HEK293 (cell line): ENCODE data around the gene NXPH4.

Source experiments
- CTCF ChIA-PET: fragments of 350-600 bp; formaldehyde crosslinking; extraction: SDS; loops from one replicate; lab custom pipeline; 2021; ENCODE audit warnings: antibody characterized with exemption; lab: Yijun Ruan, JAX
- POLR2A ChIA-PET: fragments of 300-600 bp; formaldehyde crosslinking; extraction: SDS; loops from one replicate; lab custom pipeline; 2020; ENCODE audit warnings: antibody characterized with exemption, inconsistent platforms; lab: Yijun Ruan, JAX
- H3K27ac ChIP-seq: fragments of 200-500 bp; sonication (Bioruptor generic); 2 replicates; pipeline ENCODE4 v1.5.1; 2014; ENCODE audit warnings: low read depth, low read length, control low read depth, inconsistent platforms; ENCODE audit errors: extremely low read depth
- H3K36me3 ChIP-seq, 2 experiments: fragments of 200-500 bp in 1 of 2; sonication (Bioruptor generic) in 1 of 2; 1 replicate in 1 of 2; 2 replicates in 1 of 2; pipeline ENCODE4 v1.5.1; 2014 to 2017; ENCODE audit warnings: inconsistent platforms in 2 of 2, low read length in 2 of 2; ENCODE audit not compliant: control insufficient read depth in 2 of 2, insufficient read depth in 1 of 2
- H3K4me1 ChIP-seq: fragments of 200-500 bp; sonication (Bioruptor generic); 2 replicates; pipeline ENCODE4 v1.5.1; 2014; ENCODE audit warnings: mild to moderate bottlenecking, low read length, inconsistent platforms; ENCODE audit not compliant: control insufficient read depth, insufficient read depth
- H3K4me3 ChIP-seq: 2 replicates; pipeline ENCODE4 v1.5.1; 2011; ENCODE audit warnings: low read depth, mild to moderate bottlenecking, control low read depth, low read length, moderate library complexity
- H3K9me3 ChIP-seq: fragments of 200-500 bp; sonication (Bioruptor generic); 2 replicates; pipeline ENCODE4 v1.5.1; 2014; ENCODE audit warnings: low read depth, low read length, inconsistent platforms; ENCODE audit not compliant: control insufficient read depth, insufficient read depth
- MYNN ChIP-seq: fragments of 450-650 bp; formaldehyde crosslinking; IDR thresholded peaks from 2 replicates; pipeline ENCODE4 v1.5.1; 2016; ENCODE audit warnings: missing biosample characterization, missing genetic modification characterization, borderline replicate concordance
- REPIN1 ChIP-seq: fragments of 450-650 bp; formaldehyde crosslinking; IDR thresholded peaks from 2 replicates; pipeline ENCODE4 v1.5.1; 2017; ENCODE audit warnings: missing biosample characterization, missing genetic modification characterization, low read depth
- ZBTB21 ChIP-seq: fragments of 450-650 bp; formaldehyde crosslinking; IDR thresholded peaks from 2 replicates; pipeline ENCODE4 v1.5.1; 2017; ENCODE audit warnings: missing biosample characterization, missing genetic modification characterization
- ZFP69B ChIP-seq: fragments of 450-650 bp; formaldehyde crosslinking; IDR thresholded peaks from 2 replicates; pipeline ENCODE4 v1.5.1; 2016; ENCODE audit warnings: missing biosample characterization, missing genetic modification characterization
- ZNF202 ChIP-seq: fragments of 450-650 bp; formaldehyde crosslinking; IDR thresholded peaks from 2 replicates; pipeline ENCODE4 v1.5.1; 2016; ENCODE audit warnings: missing biosample characterization, missing genetic modification characterization, borderline replicate concordance
- ZNF239 ChIP-seq: fragments of 450-650 bp; formaldehyde crosslinking; IDR thresholded peaks from 2 replicates; pipeline ENCODE4 v1.5.1; 2016; ENCODE audit warnings: missing biosample characterization, missing genetic modification characterization
- ZNF248 ChIP-seq: fragments of 450-650 bp; formaldehyde crosslinking; IDR thresholded peaks from 2 replicates; pipeline ENCODE4 v1.5.1; 2017; ENCODE audit warnings: missing biosample characterization, missing genetic modification characterization
- ZNF324 ChIP-seq: fragments of 450-650 bp; formaldehyde crosslinking; IDR thresholded peaks from 2 replicates; pipeline ENCODE4 v1.5.1; 2016; ENCODE audit warnings: missing biosample characterization, missing genetic modification characterization
- ZNF335 ChIP-seq: fragments of 450-650 bp; formaldehyde crosslinking; conservative IDR thresholded peaks from 2 replicates; pipeline ENCODE4 v1.5.1; 2016; ENCODE audit warnings: missing biosample characterization, missing genetic modification characterization
- ZNF571 ChIP-seq: fragments of 450-650 bp; formaldehyde crosslinking; IDR thresholded peaks from 2 replicates; pipeline ENCODE4 v1.5.0; 2017; ENCODE audit warnings: missing biosample characterization, missing genetic modification characterization
- ZNF660 ChIP-seq: fragments of 450-650 bp; IDR thresholded peaks from 2 replicates; pipeline ENCODE4 v1.5.1; 2018; ENCODE audit warnings: missing biosample characterization, mild to moderate bottlenecking, missing genetic modification characterization
- ZNF830 ChIP-seq: fragments of 450-650 bp; IDR thresholded peaks from 2 replicates; pipeline ENCODE4 v1.5.0; 2018; ENCODE audit warnings: missing biosample characterization, missing genetic modification characterization, low read depth, mild to moderate bottlenecking, moderate library complexity
- TF ChIP-seq, protein P1 (sequence below): fragments of 450-650 bp; IDR thresholded peaks from 2 replicates; pipeline ENCODE4 v1.5.1; 2018; ENCODE audit warnings: missing biosample characterization, missing genetic modification characterization
- TF ChIP-seq, protein P2 (sequence below): fragments of 450-650 bp; formaldehyde crosslinking; IDR thresholded peaks from 2 replicates; pipeline ENCODE4 v1.5.1; 2016; ENCODE audit warnings: missing biosample characterization, missing genetic modification characterization
- TF ChIP-seq, protein P3 (sequence below): fragments of 450-650 bp; formaldehyde crosslinking; IDR thresholded peaks from 2 replicates; pipeline ENCODE4 v1.5.1; 2017; ENCODE audit warnings: missing biosample characterization, missing genetic modification characterization
- TF ChIP-seq, protein P4 (sequence below): fragments of 450-650 bp; formaldehyde crosslinking; IDR thresholded peaks from 2 replicates; pipeline ENCODE4 v1.5.1; 2017; ENCODE audit warnings: missing biosample characterization, mild to moderate bottlenecking, missing genetic modification characterization, moderate library complexity
- TF ChIP-seq, protein P5 (sequence below): sonication (generic); formaldehyde crosslinking; IDR thresholded peaks from 2 replicates; pipeline ENCODE4 v1.8.1; 2022; ENCODE audit warnings: mild to moderate bottlenecking, moderate library complexity, missing genetic modification reagents
- TF ChIP-seq, protein P6 (sequence below): fragments of 450-650 bp; formaldehyde crosslinking; IDR thresholded peaks from 2 replicates; pipeline ENCODE4 v1.5.1; 2017; ENCODE audit warnings: missing biosample characterization, missing genetic modification characterization
- TF ChIP-seq, protein P7 (sequence below): fragments of 450-650 bp; formaldehyde crosslinking; IDR thresholded peaks from 2 replicates; pipeline ENCODE4 v1.5.1; 2016; ENCODE audit warnings: missing biosample characterization, missing genetic modification characterization

The NXPH4 gene

DNA sequence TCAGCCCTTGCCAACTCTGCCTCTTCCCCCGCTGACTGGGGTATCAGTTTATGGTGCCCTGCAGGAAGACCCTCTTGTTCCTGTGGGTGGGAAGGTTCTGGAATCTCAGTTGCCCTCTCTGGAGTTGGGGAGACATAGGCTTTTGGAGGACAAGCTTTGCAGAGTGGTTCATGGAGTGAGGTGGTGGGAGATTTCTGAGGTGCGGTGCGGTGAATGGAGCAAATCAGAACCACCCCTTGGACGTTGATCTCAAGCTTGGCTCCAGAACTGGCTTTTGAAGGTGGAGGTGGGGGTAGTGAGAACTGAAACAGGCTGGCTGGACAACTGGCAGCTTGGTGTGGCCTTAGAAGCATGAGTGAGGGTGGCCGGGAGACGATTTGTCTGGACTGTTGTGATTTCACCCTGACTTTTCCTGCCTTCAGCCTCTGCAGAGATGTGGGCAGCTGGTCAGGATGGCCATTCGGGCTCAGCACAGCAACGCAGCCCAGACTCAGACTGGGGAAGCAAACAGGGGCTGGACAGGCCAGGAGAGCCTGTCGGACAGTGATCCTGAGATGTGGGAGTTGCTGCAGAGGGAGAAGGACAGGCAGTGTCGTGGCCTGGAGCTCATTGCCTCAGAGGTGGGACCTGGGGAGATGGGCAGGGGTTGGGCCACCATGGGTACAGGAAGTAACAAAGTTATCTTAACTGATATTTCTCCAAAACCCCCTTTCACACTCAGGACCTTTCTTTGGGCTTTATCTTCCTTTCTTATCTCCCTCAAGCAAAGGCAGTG lies 14.0 kb downstream of the NXPH4 start:
- no peaks in the 10 kb centered on the region for H3K9me3 ChIP-seq
- ChIA-PET POLR2A (interaction anchor here (1.2 to 3.5 kb wide), 6 partner anchors 10 to 594 kb away, joined by 4 to 72 read pairs (median 12); partner anchors contain the start of genes DDIT3, GLI1 and NXPH4), CTCF (interaction anchor here (0.6 to 23.3 kb wide), 7 partner anchors 9 to 1112 kb away, joined by 3 to 628 read pairs (median 3); partner anchors contain the start of gene NXPH4)
- H3K36me3 ChIP-seq: peaks cover 0 to 50% of the 10 kb centered on the region in 2 experiments; a peak in 1 of 3 replicates
- peaks cover 23% of the 10 kb centered on the region for H3K4me1 ChIP-seq
- peak overlapping the region; percentile 46 for H3K4me3 ChIP-seq
- H3K27ac ChIP-seq: peak overlapping the region; percentile 87
- TF ChIP-seq ZNF324 (tag by site-specific recombination): no peak
- TF ChIP-seq, protein P1, sequence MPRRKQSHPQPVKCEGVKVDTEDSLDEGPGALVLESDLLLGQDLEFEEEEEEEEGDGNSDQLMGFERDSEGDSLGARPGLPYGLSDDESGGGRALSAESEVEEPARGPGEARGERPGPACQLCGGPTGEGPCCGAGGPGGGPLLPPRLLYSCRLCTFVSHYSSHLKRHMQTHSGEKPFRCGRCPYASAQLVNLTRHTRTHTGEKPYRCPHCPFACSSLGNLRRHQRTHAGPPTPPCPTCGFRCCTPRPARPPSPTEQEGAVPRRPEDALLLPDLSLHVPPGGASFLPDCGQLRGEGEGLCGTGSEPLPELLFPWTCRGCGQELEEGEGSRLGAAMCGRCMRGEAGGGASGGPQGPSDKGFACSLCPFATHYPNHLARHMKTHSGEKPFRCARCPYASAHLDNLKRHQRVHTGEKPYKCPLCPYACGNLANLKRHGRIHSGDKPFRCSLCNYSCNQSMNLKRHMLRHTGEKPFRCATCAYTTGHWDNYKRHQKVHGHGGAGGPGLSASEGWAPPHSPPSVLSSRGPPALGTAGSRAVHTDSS (tag by site-specific recombination): no peak
- no peak for TF ChIP-seq MYNN (tag by site-specific recombination)
- no peak for TF ChIP-seq ZNF239 (tag by site-specific recombination)
- no peak for TF ChIP-seq ZNF335 (tag by site-specific recombination)
- no peak for TF ChIP-seq REPIN1
- no peak for TF ChIP-seq ZNF571 (tag by site-specific recombination)
- TF ChIP-seq, protein P2, sequence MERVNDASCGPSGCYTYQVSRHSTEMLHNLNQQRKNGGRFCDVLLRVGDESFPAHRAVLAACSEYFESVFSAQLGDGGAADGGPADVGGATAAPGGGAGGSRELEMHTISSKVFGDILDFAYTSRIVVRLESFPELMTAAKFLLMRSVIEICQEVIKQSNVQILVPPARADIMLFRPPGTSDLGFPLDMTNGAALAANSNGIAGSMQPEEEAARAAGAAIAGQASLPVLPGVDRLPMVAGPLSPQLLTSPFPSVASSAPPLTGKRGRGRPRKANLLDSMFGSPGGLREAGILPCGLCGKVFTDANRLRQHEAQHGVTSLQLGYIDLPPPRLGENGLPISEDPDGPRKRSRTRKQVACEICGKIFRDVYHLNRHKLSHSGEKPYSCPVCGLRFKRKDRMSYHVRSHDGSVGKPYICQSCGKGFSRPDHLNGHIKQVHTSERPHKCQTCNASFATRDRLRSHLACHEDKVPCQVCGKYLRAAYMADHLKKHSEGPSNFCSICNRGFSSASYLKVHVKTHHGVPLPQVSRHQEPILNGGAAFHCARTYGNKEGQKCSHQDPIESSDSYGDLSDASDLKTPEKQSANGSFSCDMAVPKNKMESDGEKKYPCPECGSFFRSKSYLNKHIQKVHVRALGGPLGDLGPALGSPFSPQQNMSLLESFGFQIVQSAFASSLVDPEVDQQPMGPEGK (tag by site-specific recombination): 0 out of 2 replicates have a peak, but pooled peaks have one; percentile 1
- no peak for TF ChIP-seq ZFP69B (tag by site-specific recombination)
- TF ChIP-seq ZNF830: no peak
- no peak for TF ChIP-seq ZNF202 (tag by site-specific recombination)
- TF ChIP-seq, protein P3, sequence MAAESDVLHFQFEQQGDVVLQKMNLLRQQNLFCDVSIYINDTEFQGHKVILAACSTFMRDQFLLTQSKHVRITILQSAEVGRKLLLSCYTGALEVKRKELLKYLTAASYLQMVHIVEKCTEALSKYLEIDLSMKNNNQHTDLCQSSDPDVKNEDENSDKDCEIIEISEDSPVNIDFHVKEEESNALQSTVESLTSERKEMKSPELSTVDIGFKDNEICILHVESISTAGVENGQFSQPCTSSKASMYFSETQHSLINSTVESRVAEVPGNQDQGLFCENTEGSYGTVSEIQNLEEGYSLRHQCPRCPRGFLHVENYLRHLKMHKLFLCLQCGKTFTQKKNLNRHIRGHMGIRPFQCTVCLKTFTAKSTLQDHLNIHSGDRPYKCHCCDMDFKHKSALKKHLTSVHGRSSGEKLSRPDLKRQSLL (tag by site-specific recombination): no peak
- no peak for TF ChIP-seq ZNF248 (tag by site-specific recombination)
- TF ChIP-seq ZBTB21 (tag by site-specific recombination): peak; percentile 1; the same call in 1 of the 2 replicates
- TF ChIP-seq, protein P4, sequence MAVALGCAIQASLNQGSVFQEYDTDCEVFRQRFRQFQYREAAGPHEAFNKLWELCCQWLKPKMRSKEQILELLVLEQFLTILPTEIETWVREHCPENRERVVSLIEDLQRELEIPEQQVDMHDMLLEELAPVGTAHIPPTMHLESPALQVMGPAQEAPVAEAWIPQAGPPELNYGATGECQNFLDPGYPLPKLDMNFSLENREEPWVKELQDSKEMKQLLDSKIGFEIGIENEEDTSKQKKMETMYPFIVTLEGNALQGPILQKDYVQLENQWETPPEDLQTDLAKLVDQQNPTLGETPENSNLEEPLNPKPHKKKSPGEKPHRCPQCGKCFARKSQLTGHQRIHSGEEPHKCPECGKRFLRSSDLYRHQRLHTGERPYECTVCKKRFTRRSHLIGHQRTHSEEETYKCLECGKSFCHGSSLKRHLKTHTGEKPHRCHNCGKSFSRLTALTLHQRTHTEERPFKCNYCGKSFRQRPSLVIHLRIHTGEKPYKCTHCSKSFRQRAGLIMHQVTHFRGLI (tag by site-specific recombination): no peak
- TF ChIP-seq ZNF660 (tag by site-specific recombination): 0 out of 2 replicates have a peak, but pooled peaks have one; percentile 5
- TF ChIP-seq, protein P5, sequence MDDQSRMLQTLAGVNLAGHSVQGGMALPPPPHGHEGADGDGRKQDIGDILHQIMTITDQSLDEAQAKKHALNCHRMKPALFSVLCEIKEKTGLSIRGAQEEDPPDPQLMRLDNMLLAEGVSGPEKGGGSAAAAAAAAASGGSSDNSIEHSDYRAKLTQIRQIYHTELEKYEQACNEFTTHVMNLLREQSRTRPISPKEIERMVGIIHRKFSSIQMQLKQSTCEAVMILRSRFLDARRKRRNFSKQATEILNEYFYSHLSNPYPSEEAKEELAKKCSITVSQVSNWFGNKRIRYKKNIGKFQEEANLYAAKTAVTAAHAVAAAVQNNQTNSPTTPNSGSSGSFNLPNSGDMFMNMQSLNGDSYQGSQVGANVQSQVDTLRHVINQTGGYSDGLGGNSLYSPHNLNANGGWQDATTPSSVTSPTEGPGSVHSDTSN: 0 out of 2 replicates have a peak, but pooled peaks have one; percentile 6
- TF ChIP-seq, protein P6, sequence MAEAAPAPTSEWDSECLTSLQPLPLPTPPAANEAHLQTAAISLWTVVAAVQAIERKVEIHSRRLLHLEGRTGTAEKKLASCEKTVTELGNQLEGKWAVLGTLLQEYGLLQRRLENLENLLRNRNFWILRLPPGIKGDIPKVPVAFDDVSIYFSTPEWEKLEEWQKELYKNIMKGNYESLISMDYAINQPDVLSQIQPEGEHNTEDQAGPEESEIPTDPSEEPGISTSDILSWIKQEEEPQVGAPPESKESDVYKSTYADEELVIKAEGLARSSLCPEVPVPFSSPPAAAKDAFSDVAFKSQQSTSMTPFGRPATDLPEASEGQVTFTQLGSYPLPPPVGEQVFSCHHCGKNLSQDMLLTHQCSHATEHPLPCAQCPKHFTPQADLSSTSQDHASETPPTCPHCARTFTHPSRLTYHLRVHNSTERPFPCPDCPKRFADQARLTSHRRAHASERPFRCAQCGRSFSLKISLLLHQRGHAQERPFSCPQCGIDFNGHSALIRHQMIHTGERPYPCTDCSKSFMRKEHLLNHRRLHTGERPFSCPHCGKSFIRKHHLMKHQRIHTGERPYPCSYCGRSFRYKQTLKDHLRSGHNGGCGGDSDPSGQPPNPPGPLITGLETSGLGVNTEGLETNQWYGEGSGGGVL (tag by site-specific recombination): peak; percentile 13; the same call in 1 of the 2 replicates
- TF ChIP-seq, protein P7, sequence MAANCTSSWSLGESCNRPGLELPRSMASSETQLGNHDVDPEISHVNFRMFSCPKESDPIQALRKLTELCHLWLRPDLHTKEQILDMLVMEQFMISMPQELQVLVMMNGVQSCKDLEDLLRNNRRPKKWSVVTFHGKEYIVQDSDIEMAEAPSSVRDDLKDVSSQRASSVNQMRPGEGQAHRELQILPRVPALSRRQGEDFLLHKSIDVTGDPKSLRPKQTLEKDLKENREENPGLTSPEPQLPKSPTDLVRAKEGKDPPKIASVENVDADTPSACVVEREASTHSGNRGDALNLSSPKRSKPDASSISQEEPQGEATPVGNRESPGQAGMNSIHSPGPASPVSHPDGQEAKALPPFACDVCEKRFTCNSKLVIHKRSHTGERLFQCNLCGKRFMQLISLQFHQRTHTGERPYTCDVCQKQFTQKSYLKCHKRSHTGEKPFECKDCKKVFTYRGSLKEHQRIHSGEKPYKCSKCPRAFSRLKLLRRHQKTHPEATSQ (tag by site-specific recombination): no peak
